NCI-H774 (cell line): Measurements from ENCODE around the gene CKMT2.
"Not testable (repeated sequence)": the region's sequence is repeated elsewhere in the genome, so short reads cannot be mapped to it uniquely, and the experiment has no call there.

Experiments used
- DNase-seq: peaks from one replicate; lab custom pipeline; 2025; lab: John Stamatoyannopoulos, UW

CKMT2 gene

DNA sequence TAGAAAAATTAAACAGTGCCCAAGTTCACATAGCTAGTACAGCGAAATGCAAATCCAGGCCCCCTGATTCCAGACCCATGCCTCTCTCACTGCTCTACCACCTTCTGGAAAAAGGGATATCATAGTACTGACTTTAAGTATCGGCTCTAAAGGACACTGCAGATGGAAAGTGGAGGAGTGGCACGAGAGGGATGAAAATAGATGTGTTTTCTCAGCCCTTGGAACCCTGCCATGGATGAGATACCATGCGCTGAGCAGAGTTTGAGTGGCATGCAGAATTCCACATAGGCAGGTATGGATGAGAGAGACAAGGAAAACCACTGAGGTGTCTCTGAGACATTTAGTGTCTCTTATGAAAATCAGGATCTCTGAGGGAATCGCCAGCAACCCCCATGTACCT is 18.8 kb downstream of the CKMT2 start:
- no peak for DNase-seq

DNA sequence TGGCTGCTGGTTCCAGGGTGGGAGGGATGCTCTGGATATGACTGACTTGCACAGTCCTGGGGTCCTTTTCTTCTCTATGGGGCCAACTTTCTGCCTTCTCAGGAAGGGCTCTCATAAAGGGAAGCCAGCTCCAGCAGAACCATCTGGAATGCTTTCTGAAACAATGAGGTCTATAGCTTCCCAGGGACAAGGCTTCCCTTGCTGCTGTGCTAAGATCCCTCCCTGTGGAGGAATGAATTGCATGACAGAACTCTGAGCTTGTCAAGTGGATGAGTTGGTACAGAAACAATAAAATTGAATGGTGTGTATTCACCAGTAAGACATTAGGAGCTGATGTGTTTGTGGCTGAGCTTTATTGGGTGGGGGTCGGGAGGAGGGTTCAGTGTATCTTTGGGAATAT is 19.8 kb downstream of the CKMT2 start:
- DNase-seq = no peak

GRCh38 chr5:81253875-81254274 is 20.8 kb downstream of the CKMT2 start:
- no peak for DNase-seq

GRCh38 chr5:81254886-81255559 is 21.9 kb downstream of the CKMT2 start:
- DNase-seq = no peak

DNA sequence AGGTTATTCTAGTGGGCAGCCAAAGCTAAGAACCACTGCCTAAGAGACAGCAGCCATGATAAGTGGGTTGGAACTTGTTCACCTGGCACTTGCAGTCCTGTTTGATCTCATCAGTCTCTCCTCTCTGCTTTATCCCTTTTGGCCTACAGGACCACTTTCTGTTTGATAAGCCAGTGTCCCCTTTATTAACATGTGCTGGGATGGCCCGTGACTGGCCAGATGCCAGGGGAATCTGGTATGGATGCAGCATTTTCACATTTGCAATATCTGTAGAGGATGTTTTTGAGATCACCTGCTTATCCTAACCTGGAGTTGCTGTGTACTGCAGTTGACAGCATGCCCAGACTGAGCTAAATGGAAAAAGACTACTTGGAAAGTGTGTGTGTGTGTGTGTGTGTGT is 23.6 kb downstream of the CKMT2 start:
- DNase-seq = no peak

DNA sequence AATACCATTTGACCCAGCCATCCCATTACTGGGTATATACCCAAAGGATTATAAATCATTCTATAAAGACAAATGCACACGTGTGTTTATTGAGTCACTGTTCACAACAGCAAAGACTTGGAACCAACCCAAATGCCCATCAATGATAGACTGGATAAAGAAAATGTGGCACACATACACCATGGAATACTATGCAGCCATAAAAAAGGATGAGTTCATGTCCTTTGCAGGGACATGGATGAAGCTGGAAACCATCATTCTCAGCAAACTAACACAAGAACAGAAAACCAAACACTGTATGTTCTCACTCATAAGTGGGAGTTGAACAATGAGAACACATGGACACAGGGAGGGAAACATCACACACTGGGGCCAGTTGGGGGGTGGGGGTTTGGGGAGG is 29.7 kb downstream of the CKMT2 start:
- DNase-seq = not testable (repeated sequence)

DNA sequence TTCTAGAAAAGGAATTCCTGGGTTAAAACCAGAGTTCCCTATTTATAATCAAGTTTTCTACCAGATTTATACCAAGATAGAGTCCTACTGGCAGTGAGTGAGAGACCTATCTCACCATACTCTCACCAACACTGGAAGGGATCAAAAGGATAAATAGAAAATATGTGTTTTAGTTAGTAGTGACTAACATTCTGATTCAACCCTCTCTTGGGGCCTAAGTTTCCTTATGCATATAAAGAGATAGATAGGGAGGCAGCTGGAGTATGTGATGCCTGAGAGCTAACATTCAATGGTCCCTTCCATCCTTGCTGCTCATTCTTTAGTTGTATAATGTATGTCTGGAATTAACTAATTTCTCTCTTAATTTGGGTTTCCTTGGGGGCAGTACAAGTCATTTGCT is 32.0 kb downstream of the CKMT2 start:
- no peak for DNase-seq

- DNase-seq = no peak
Measured at GRCh38 chr5:81268521-81269196, 35.5 kb downstream of the CKMT2 start.

DNA sequence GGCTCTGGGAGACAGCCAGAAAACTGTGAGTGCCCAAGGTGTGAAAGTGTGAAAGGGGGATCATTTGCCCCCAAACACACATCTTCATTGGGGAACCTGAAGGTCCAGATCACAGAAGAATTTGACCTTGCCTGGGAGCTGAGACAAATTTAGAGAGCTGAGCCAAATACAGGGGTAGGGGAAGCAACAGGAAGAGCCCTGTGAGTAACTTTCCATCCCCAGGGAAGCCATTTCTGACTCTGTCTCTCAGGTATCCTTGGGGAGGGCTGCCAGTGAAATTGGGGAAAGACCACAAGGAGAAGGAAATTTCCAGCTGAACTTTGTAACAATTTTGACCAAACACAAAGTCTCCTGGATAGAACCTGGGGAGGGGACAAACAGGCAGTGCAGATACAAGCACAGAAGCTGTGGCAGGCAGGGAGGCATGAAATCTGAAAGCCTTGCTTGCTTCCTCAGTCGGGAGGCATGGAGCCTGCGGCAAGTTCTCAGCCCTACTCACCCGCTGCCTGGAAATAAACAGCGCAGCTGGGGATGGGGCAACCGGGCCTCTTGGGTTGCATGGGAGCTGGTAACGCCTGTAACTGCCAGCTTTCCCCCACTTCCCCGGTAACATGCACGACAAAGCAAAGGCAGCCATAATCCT is 36.8 kb downstream of the CKMT2 start:
- no peak for DNase-seq

DNA sequence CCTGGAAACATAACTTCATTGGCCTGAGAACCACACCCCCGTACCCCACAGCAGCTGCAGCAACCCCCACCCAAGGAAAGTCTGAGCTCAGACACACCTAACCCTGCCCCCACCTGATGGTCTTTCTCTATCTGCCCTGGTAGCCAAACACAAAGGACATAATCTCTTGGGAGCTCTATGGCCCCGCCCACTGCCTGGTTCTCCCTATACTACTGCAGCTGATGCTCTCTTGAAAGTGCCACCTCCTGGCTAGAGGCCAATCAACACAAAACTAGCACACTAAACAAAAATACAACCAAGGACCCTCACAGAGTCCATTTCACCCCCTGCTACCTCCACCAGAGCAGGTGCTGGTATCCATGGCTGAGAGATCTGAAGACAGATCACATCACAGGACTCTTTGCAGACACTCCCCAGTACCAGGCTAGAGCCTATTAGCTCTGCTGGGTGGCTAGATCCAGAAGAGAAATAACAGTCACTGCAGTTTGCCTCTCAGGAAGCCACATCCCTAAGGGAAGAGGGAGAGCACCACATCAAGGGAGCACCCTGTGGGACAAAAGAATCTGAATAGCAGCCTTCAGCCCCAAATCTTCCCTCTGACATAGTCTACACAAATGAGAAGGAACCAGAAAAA is 37.4 kb downstream of the CKMT2 start:
- DNase-seq = not testable (repeated sequence)

DNA sequence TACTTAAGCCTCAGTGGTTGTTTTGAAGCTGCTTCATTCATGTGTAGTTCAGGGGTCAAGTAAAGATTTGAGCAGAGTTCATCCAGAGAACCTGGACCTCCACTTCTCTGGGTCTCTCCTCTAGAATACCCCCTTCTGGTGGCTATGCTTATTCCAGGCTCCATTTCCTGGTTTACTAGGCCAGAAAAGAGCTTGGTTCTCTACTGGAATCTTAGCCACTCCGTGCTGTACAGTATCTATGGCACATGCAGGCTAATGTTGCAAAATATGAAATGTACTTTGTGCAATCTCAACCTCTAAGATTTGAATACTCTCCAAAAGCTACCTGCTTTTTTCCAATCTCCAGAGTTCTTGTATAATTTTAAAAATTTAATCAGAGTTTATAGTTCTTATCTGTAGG is 50.9 kb downstream of the CKMT2 start:
- no peak for DNase-seq

- DNase-seq = no peak
Measured at GRCh38 chr5:81286059-81286617, 53.0 kb downstream of the CKMT2 start.

DNA sequence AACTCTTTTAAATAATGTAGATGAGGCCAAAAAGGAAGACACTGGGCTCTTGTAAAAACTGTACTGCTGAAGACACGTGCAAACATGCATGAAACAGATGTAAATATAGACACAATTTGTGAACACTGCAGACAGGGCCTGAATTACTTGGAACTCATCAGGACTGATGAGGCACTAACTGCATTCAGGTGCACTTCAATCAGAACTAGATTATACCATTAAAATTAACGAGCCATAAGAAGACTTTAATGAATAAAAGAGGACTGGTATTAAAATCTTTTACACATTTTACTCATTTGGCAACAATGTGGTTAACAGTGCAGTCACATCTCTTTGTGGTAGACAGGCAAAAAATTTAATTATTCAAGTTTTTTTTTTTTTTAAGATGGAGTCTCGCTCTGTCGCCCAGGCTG is 54.9 kb downstream of the CKMT2 start:
- no peak for DNase-seq

DNA sequence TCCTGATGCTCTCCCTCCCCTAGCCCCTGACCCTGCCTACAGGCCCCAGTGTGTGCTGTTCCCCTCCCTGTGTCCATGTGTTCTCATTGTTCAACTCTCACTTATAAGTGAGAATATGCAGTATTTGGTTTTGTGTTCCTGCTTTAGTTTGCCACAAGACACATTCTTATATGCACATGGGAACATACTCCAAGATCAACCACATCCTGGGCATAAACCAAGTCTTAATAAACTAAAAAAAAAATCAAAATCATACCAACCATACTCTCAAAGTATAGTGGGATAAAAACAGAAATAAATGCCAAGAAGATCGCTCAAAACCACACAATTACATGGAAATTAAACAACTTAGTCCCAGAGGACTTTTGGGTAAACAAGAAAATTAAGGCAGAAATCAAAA is 57.0 kb downstream of the CKMT2 start:
- DNase-seq = no peak

- DNase-seq = no peak
Measured at GRCh38 chr5:81292130-81292529, 59.0 kb downstream of the CKMT2 start.

- DNase-seq = not testable (repeated sequence)
Measured at GRCh38 chr5:81294021-81294420, 60.9 kb downstream of the CKMT2 start.

GRCh38 chr5:81297531-81297930 is 64.4 kb downstream of the CKMT2 start:
- no peak for DNase-seq

DNA sequence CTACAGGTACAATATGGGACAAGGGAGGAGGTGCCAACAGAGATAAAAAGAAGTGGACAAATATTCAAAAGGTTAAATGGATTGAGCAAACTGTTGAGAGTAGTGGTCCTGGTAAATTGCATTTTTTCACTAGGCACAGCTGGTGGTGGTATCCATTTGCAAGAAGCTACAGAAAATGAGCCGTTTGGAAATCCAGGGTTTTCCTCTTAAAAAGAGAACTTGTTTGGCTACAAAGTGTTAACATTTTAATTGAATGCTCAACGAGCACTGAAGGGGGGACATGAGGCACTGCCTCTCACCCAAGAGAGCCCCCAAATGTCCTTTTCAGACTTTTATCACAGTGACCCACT is 67.8 kb downstream of the CKMT2 start:
- no peak for DNase-seq

DNA sequence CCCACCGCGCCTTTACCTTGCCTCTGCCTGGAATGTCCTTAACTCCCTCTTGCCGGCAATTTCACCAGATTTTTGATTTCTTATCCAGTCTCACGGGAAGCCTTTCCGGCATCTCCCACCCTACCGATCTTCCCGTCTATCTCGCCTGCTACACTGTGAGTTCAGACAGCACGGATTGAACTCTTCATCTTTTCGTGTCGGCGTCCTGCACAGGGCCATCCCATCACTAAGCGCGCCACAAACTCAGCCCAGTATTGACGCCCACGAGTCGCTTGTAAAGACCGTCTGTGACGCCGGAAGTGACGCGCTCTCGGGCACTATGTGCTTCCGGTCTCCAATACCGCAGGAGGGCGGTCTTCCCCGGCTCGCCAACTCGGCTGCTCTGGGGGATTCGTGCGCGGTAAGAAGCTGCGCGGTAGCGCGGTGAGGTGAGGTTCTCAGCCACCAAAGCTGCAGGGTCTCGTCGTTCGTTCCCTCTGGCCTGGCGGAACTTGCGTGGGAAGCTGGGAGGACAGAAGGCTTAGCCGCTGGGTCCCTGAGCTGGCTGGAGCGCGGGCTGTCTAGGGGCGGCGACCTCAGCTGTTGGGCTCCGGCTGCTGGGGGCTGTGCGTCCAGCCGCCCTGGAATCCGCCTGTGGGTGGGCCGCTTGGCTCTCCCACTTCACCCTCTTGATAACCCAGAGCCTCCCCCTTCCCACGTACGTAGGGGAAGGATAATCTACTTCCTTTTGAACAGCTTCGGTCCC is 68.3 kb downstream of the CKMT2 start, which contains the start of gene ZCCHC9:
ZCCHC9 (plus strand) TSS at position 317 of the 745 bp plus-strand sequence. CDS start 3,171 bp downstream, outside the sequence.
- peak; percentile 93 for DNase-seq

DNA sequence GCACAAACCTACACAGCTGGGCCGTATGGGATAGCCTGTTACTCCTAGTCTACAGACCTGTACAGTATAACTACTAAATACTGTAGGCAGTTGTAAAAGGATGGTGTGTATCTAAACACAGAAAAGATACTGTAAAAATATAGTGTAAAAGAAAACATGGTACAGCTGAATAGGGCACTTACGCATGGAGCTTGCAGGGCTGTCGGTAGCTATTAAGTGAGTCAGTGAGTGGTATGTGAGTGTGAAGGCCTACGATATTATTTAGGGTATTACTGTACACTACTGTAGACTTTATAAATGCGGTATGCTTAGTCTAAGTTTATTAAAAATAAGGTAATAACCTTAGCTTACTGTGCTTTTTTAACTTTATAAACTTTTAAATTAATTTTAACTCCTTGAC is 69.5 kb downstream of the CKMT2 start:
- DNase-seq = no peak

DNA sequence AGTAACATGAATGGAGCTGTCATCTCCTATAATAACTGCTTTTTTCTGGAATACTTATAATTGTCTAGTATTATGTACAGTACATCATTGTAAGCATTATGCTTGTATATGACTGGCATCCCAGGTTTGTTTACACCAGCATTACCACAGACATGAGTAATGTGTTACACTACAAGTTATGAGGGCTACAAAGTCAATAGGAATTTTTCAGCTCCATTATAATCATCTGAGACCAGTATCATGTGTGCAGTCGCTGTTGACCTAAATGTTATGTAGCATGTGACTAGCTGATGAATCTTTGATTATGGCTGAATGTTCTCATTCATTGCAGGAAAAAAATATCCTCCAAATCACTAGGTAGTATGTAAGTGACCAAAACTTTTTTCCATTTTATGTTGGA is 70.4 kb downstream of the CKMT2 start:
- no peak for DNase-seq

GRCh38 chr5:81305785-81306184 is 72.7 kb downstream of the CKMT2 start:
- DNase-seq = no peak
